HG02763 (cell line): ENCODE results near the gene CFP.
"Not testable (repeated sequence)": the region's sequence is repeated elsewhere in the genome, so short reads cannot be mapped to it uniquely, and the experiment has no call there.

Source experiments
- ATAC-seq: cut with Tn5 transposase; IDR thresholded peaks from one replicate; pipeline ENCODE4 v1.9.1; 2021; ENCODE audit warnings: mild to moderate bottlenecking, moderate library complexity; ENCODE audit not compliant: unreplicated experiment

Gene CFP

GRCh38 chrX:47629419-47630200, at the start of gene CFP:
Gene CFP, minus strand, starts transcription at chrX:47629930. Its CDS starts 86 bp downstream, at chrX:47629844.
- ATAC-seq, result no peak

GRCh38 chrX:47675959-47676859, 46.5 kb upstream of the CFP start:
- not testable (repeated sequence) for ATAC-seq

- no peak for ATAC-seq
Observed at GRCh38 chrX:47674776-47675175, 45.0 kb upstream of the CFP start.

GRCh38 chrX:47665797-47666196, 36.1 kb upstream of the CFP start:
- ATAC-seq, result not testable (repeated sequence)

GRCh38 chrX:47664737-47665136, 35.0 kb upstream of the CFP start:
- no peak for ATAC-seq

GRCh38 chrX:47662144-47662657, 32.5 kb upstream of the CFP start:
- ATAC-seq, result no peak

- ATAC-seq, result no peak
Observed at GRCh38 chrX:47661539-47661938, 31.8 kb upstream of the CFP start.

- no peak for ATAC-seq
Observed at GRCh38 chrX:47659421-47659726, 29.6 kb upstream of the CFP start.

GRCh38 chrX:47658684-47659420, 29.1 kb upstream of the CFP start, which contains the start of gene UXT:
Gene UXT, minus strand, starts transcription at chrX:47659180. Its CDS starts 253 bp downstream, at chrX:47658927.
- ATAC-seq, result peak; percentile 75

- no peak for ATAC-seq
Observed at GRCh38 chrX:47658301-47658683, 28.6 kb upstream of the CFP start.

GRCh38 chrX:47651043-47651905, 21.5 kb upstream of the CFP start:
- ATAC-seq, result no peak

- ATAC-seq, result peak; percentile 92
Observed at GRCh38 chrX:47650164-47651042, 20.7 kb upstream of the CFP start, which contains the start of gene ELK1. Gene ELK1, minus strand, starts transcription at chrX:47650563. Its CDS starts 9,122 bp downstream, at chrX:47641441.

- ATAC-seq, result no peak
Observed at GRCh38 chrX:47649781-47650163, 20.0 kb upstream of the CFP start.

- ATAC-seq, result no peak
Observed at GRCh38 chrX:47649271-47649670, 19.5 kb upstream of the CFP start.

- no peak for ATAC-seq
Observed at GRCh38 chrX:47648376-47648775, 18.6 kb upstream of the CFP start.

- ATAC-seq, result no peak
Observed at GRCh38 chrX:47646636-47647035, 16.9 kb upstream of the CFP start.

GRCh38 chrX:47645530-47645929, 15.8 kb upstream of the CFP start:
- no peak for ATAC-seq

- ATAC-seq, result no peak
Observed at GRCh38 chrX:47644557-47645091, 14.9 kb upstream of the CFP start.

- no peak for ATAC-seq
Observed at GRCh38 chrX:47643926-47644325, 14.2 kb upstream of the CFP start.
